Testis (tissue), 2 donors: ENCODE results near the gene TICAM2.

ENCODE experiments used
- CTCF ChIP-seq, 3 experiments: fragments of 450-650 bp in 2 of 3; fragments of 200-600 bp in 1 of 3; sonication (generic) in 1 of 3; IDR thresholded peaks; one replicate each; pipeline ENCODE4 v1.5.1; 2016 to 2019; ENCODE audit warnings: antibody characterized with exemption in 3 of 3, mild to moderate bottlenecking in 2 of 3, moderate library complexity in 1 of 3
- POLR2A ChIP-seq: fragments of 450-650 bp; IDR thresholded peaks from one replicate; pipeline ENCODE4 v1.6.1; 2017; ENCODE audit warnings: antibody characterized with exemption, mild to moderate bottlenecking, moderate library complexity

- no peak for TF ChIP-seq CTCF (IDR thresholded peaks at IDR 0.05)
- no peak for TF ChIP-seq POLR2A
Observed at GRCh38 chr5:115599502-115599901, 2.8 kb downstream of the TICAM2 start.
